ENCODE measurements around the gene S100A10.

The S100A10 gene

GRCh38 chr1:151939779-151940178 lies 53.9 kb downstream of the S100A10 start:
- no peak for ATAC-seq
- TF ChIP-seq ZFP3 (CRISPR knock-in tag; IDR thresholded peaks at IDR 0.05) (no peak), ARNTL (CRISPR knock-in tag; IDR thresholded peaks at IDR 0.05; ENCODE audit: borderline replicate concordance, low read depth) (no peak), TCF4 (CRISPR knock-in tag; IDR thresholded peaks at IDR 0.05; ENCODE audit: borderline replicate concordance) (no peak), ZNF565 (CRISPR knock-in tag; conservative IDR thresholded peaks at IDR 0.05; ENCODE audit: low read depth) (no peak), POU6F1 (CRISPR knock-in tag; IDR thresholded peaks at IDR 0.05; ENCODE audit: borderline replicate concordance, low read depth) (no peak), BACH2 (CRISPR knock-in tag; IDR thresholded peaks at IDR 0.05; ENCODE audit: borderline replicate concordance) (no peak), PATZ1 (CRISPR knock-in tag; IDR thresholded peaks at IDR 0.05; ENCODE audit: borderline replicate concordance) (no peak), ISL1 (CRISPR knock-in tag; IDR thresholded peaks at IDR 0.05) (no peak), RARB (CRISPR knock-in tag; IDR thresholded peaks at IDR 0.05) (no peak), CSRNP3 (CRISPR knock-in tag; IDR thresholded peaks at IDR 0.05) (no peak), ESRRG (CRISPR knock-in tag; IDR thresholded peaks at IDR 0.05) (no peak), CREB5 (CRISPR knock-in tag; IDR thresholded peaks at IDR 0.05; ENCODE audit: low read depth) (no peak), ZNF70 (CRISPR knock-in tag; IDR thresholded peaks at IDR 0.05) (no peak), TSHZ2 (CRISPR knock-in tag; IDR thresholded peaks at IDR 0.05) (no peak)

GRCh38 chr1:151939141-151939540 lies 54.5 kb downstream of the S100A10 start:
- no peak for ATAC-seq
- no peak for TF ChIP-seq ISL1 (CRISPR knock-in tag; IDR thresholded peaks at IDR 0.05)
- no peak for TF ChIP-seq CREB5 (CRISPR knock-in tag; IDR thresholded peaks at IDR 0.05; ENCODE audit: low read depth)
- no peak for TF ChIP-seq ZFP3 (CRISPR knock-in tag; IDR thresholded peaks at IDR 0.05)

GRCh38 chr1:151936653-151937052 lies 57.0 kb downstream of the S100A10 start:
- no peak for TF ChIP-seq ZFP3 (CRISPR knock-in tag; IDR thresholded peaks at IDR 0.05)
- no peak for TF ChIP-seq TCF4 (CRISPR knock-in tag; IDR thresholded peaks at IDR 0.05; ENCODE audit: borderline replicate concordance)
- no peak for TF ChIP-seq RARB (CRISPR knock-in tag; IDR thresholded peaks at IDR 0.05)
- no peak for TF ChIP-seq TOX (CRISPR knock-in tag; IDR thresholded peaks at IDR 0.05; ENCODE audit: borderline replicate concordance)
- no peak for TF ChIP-seq OSR1 (CRISPR knock-in tag; IDR thresholded peaks at IDR 0.05)
- no peak for ATAC-seq
